ENCODE measurements around the gene VARS2.

Gene VARS2

GRCh38 chr6:30955367-30956042, 41.5 kb downstream of the VARS2 start:
- Mint-ChIP-seq H3K4me1 (peaks cover 39% of the 10 kb centered on the region), H3K27ac (peak overlapping the region; percentile 37), H3K27me3 (ENCODE audit: low read depth, poor library complexity) (peaks cover 82% of the 10 kb centered on the region), H3K4me3 (peak overlapping the region; percentile 76), H3K36me3 (ENCODE audit: low read depth) (no peaks in the 10 kb centered on the region), H3K9me3 (peaks cover 10% of the 10 kb centered on the region)
- no peak for TF ChIP-seq CTCF (IDR thresholded peaks at IDR 0.05)
- peak; percentile 78 for DNase-seq

GRCh38 chr6:30957716-30958115, 43.7 kb downstream of the VARS2 start:
- no peak for DNase-seq
- Mint-ChIP-seq H3K27ac (no peak overlapping the region), H3K4me1 (peaks cover 52% of the 10 kb centered on the region), H3K27me3 (ENCODE audit: low read depth, poor library complexity) (peaks cover 70% of the 10 kb centered on the region), H3K4me3 (no peak overlapping the region), H3K9me3 (no peaks in the 10 kb centered on the region), H3K36me3 (ENCODE audit: low read depth) (no peaks in the 10 kb centered on the region)
- no peak for TF ChIP-seq CTCF (IDR thresholded peaks at IDR 0.05)

GRCh38 chr6:30960907-30961673, 47.1 kb downstream of the VARS2 start:
- H3K36me3 Mint-ChIP-seq (ENCODE audit: low read depth), result no peaks in the 10 kb centered on the region
- H3K27ac Mint-ChIP-seq, result no peak overlapping the region
- peaks cover 71% of the 10 kb centered on the region for H3K27me3 Mint-ChIP-seq (ENCODE audit: low read depth, poor library complexity)
- no peak overlapping the region for H3K4me3 Mint-ChIP-seq
- H3K4me1 Mint-ChIP-seq, result peaks cover 41% of the 10 kb centered on the region
- TF ChIP-seq CTCF (IDR thresholded peaks at IDR 0.05), result no peak
- no peak for DNase-seq
- H3K9me3 Mint-ChIP-seq, result peaks cover 4% of the 10 kb centered on the region

- Mint-ChIP-seq H3K4me1 (peaks cover 25% of the 10 kb centered on the region), H3K4me3 (no peak overlapping the region), H3K27me3 (ENCODE audit: low read depth, poor library complexity) (peaks cover 60% of the 10 kb centered on the region), H3K36me3 (ENCODE audit: low read depth) (no peaks in the 10 kb centered on the region), H3K9me3 (peaks cover 4% of the 10 kb centered on the region), H3K27ac (peak overlapping the region; percentile 5)
- no peak for DNase-seq
- no peak for TF ChIP-seq CTCF (IDR thresholded peaks at IDR 0.05)
These were observed 48.7 kb downstream of the VARS2 start for GRCh38 chr6:30962716-30963115.

DNA sequence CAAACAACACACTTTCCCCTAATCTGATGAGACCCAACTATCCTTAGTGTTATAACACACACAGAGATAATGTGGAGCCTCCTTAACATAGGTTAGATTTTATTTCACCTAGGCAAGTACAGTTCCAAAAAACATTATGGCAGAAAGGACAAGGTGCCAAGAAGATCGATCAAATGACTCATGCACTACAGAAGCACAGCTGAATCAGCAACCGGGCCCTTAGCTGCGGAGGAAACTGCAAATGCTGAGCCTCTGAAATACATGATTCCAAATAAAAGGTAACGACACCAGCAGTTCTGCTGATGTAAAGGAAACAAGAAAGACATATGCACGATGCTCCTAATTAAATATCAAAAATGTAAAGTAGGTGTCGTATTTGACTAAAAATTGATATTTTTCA, 49.6 kb downstream of the VARS2 start:
- DNase-seq, result no peak
- no peaks in the 10 kb centered on the region for H3K36me3 Mint-ChIP-seq (ENCODE audit: low read depth)
- H3K4me1 Mint-ChIP-seq, result peaks cover 17% of the 10 kb centered on the region
- TF ChIP-seq CTCF (IDR thresholded peaks at IDR 0.05), result no peak
- no peak overlapping the region for H3K27ac Mint-ChIP-seq
- peaks cover 4% of the 10 kb centered on the region for H3K9me3 Mint-ChIP-seq
- peaks cover 55% of the 10 kb centered on the region for H3K27me3 Mint-ChIP-seq (ENCODE audit: low read depth, poor library complexity)
- H3K4me3 Mint-ChIP-seq, result no peak overlapping the region

Measured in nephron progenitor cell (in vitro differentiated cells).